B cell (primary cell): ENCODE data around the gene DAZAP2.

ENCODE experiments used
- CTCF ChIP-seq: fragments of 200-600 bp; IDR thresholded peaks from one replicate; pipeline ENCODE4 v1.8.0; 2022; ENCODE audit warnings: antibody characterized with exemption, mild to moderate bottlenecking
- EZH2 ChIP-seq: IDR thresholded peaks from 2 replicates; pipeline ENCODE4 v1.6.1; 2012; ENCODE audit warnings: borderline replicate concordance, low read depth, mild to moderate bottlenecking, moderate library complexity, low read length; ENCODE audit not compliant: insufficient read depth, poor library complexity, severe bottlenecking

- TF ChIP-seq CTCF (no peak), EZH2 (no peak)
These were observed 10.7 kb upstream of the DAZAP2 start for GRCh38 chr12:51227962-51228361.
